ENCODE results near the gene KCND3.

Gene KCND3

GRCh38 chr1:111887385-111887784, 102.1 kb downstream of the KCND3 start:
- DNase-seq (ENCODE audit: insufficient read length, low spot score) (no peak), FAIRE-seq (no peak)

GRCh38 chr1:111886741-111887140, 102.7 kb downstream of the KCND3 start:
- FAIRE-seq (no peak), DNase-seq (ENCODE audit: insufficient read length, low spot score) (no peak)

DNA sequence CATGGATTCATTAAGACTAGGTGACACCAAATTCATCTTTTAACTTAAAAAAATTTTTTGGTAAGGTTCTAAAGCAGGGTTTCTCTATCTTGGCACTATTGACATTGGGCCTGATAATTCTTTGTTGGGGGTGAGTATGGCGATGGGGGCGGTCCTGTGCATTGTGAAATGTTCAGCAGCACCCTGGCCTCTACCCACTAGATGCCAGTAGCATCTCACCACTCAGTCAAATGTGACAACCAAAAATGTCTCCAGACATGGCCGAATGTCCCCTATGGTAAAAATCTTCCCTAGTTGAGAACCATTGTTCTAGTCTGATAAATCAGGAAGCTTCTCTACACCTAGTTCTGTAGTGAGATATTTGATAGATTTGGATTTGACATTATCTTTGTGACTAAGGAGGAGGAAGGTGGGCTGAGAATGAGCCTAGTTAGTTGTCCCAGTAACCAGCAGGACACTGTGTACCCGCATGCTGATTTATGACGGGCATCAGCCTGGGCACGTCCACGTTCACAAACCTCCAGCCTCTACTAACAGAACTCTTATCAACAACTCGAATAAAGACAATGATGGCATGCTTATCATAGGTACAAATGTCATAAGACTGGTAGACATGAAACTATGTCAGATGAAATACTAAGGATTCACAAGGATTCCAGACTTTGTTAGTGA, 104.6 kb downstream of the KCND3 start:
- FAIRE-seq (no peak), DNase-seq (ENCODE audit: insufficient read length, low spot score) (no peak)

- no peak for FAIRE-seq
- DNase-seq (ENCODE audit: insufficient read length, low spot score) = no peak
Measured at GRCh38 chr1:111882986-111883560, 106.4 kb downstream of the KCND3 start.

GRCh38 chr1:111882559-111882958, 106.9 kb downstream of the KCND3 start:
- FAIRE-seq = no peak
- no peak for DNase-seq (ENCODE audit: insufficient read length, low spot score)

GRCh38 chr1:111880881-111881837, 108.3 kb downstream of the KCND3 start:
- DNase-seq (ENCODE audit: insufficient read length, low spot score) (no peak), FAIRE-seq (no peak)

DNA sequence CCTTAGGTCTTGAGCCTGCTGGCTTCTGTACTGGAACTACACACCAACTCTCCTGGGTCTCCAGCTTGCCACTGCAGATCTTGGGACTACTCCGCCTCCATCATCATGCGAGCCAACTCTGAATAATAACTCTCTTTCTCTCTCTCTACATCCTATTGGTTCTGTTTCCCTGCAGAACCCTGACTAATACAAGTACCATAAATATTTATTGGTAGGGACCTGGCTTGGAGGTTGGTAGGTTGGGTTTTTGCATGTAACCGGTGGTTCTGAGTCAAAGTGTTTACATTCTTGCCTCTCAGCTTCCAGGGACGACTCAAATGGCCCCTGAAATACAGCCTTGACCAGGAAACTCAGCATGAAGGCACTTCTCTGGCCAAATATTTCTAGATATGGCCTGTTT, 110.4 kb downstream of the KCND3 start:
- DNase-seq (ENCODE audit: insufficient read length, low spot score) = no peak
- no peak for FAIRE-seq

DNA sequence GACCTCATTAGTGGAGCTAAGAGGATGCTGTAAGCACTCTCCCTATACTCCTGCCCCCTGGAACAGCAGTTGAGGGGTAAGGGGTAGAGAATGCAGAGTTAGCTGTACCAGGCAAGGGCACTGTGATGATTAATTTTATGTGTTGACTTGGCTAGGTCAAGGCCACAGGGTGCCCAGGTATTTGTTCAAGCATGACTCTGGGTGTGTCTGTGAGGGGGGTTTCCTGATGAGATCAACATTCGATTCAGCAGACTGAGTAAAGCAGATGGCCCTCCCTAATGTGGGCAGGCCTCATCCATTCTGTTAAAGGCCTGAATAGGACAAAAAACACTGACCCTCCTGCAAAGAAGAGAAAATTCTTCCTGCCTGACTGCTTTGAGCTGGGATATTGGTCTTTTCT, 110.8 kb downstream of the KCND3 start:
- DNase-seq (ENCODE audit: insufficient read length, low spot score) (no peak), FAIRE-seq (no peak)

DNA sequence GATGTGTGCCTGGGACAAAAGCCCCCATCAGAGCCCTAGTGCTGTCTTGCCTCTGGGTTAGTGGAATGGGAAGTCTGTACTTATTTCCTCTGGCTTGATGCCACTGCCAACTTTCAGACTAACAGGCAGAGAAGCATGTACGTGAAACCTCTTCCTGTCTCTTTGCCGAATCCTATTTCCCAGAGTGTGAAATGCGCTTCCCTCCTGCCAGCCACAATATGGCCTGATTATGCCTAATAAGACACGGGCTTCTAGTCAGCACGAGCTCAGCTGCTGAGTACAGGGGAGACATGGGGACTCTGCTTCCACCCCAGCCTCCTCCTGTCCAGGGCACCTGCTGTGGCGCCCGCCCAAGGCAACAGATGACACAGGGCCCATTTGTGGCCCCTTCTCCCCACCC, 111.4 kb downstream of the KCND3 start:
- DNase-seq (ENCODE audit: insufficient read length, low spot score) = no peak
- FAIRE-seq = no peak

- DNase-seq (ENCODE audit: insufficient read length, low spot score) = no peak
- no peak for FAIRE-seq
Measured at GRCh38 chr1:111876631-111877030, 112.8 kb downstream of the KCND3 start.

GRCh38 chr1:111875640-111876039, 113.8 kb downstream of the KCND3 start:
- FAIRE-seq (no peak), DNase-seq (ENCODE audit: insufficient read length, low spot score) (no peak)

GRCh38 chr1:111873460-111874030, 115.9 kb downstream of the KCND3 start:
- DNase-seq (ENCODE audit: insufficient read length, low spot score) (no peak), FAIRE-seq (no peak)

GRCh38 chr1:111870181-111870580, 119.3 kb downstream of the KCND3 start:
- no peak for FAIRE-seq

GRCh38 chr1:111867868-111868440, 121.5 kb downstream of the KCND3 start:
- FAIRE-seq = no peak
- no peak for DNase-seq (ENCODE audit: insufficient read length, low spot score)

More at GRCh38 chr1:111870181-111870580, 119.3 kb downstream of the KCND3 start:
- no peak for DNase-seq (ENCODE audit: insufficient read length, low spot score)

- DNase-seq (ENCODE audit: insufficient read length, low spot score) = no peak
- no peak for FAIRE-seq
Measured at GRCh38 chr1:111864862-111865261, 124.6 kb downstream of the KCND3 start.

DNA sequence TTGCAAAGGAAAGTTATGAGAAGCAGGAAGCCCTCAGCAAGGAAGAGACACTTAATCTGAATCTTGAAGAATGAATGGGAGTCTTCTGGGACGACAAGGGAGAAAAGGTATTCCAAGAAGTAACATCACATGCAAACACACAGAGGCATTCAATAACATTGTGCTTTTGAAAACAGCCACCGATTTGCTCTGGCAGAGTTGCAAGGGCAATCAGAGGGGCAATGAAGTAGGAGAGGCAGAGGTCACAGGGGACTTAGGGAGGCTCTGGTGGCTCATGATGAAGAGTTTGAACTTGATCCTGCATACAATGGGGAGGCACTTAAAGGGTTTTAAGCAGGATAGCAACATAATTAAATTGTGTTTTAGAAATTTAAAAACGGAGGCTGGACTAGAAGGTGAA, 126.1 kb downstream of the KCND3 start:
- no peak for FAIRE-seq
- DNase-seq (ENCODE audit: insufficient read length, low spot score) = no peak

GRCh38 chr1:111862599-111862998, 126.9 kb downstream of the KCND3 start:
- DNase-seq (ENCODE audit: insufficient read length, low spot score) (no peak), FAIRE-seq (no peak)

DNA sequence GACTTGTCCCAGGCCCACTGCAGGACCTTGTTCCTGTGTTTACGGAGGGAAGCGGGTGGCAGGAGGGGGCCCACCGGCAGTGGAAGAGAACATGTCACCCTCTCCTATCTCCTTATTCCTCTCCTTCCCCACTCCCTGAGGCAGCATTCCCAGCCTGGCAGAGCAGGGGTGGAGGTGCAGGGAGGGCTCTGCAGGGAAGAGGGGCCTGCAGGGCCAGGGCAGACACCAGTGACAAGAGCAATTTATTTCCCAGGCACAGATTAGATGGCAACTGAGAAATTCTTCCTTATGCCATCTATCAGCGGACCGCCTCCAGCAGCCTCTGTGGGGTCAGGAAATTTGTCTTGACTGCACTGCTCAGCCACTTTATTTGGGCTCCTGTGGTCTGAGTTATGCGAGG, 127.9 kb downstream of the KCND3 start:
- DNase-seq (ENCODE audit: insufficient read length, low spot score) (no peak), FAIRE-seq (no peak)

DNA sequence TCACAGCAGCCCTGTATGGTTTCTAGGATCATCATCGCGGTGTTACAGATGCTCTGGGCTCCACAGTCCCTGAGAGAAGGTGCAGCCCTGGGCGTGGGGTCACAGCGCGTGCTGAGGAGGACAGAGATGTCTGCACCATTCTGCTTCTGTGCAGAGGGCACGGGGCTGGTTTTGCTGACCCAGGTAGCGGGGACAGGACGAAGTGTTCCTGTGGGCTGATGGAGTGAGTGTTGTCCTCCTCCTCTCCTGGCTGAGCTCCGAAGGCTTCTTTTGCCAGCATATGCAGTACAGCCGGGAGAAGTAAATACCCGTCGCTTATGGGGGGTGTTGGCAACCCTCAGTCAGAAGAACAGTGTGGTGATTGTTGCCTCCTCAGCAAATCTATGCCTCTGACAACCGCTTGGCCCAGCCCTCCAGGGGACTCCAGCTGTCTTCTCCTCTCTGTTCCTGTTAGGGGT, 132.2 kb downstream of the KCND3 start:
- no peak for FAIRE-seq
- no peak for DNase-seq (ENCODE audit: insufficient read length, low spot score)

GRCh38 chr1:111856411-111857185, 132.9 kb downstream of the KCND3 start:
- DNase-seq (ENCODE audit: insufficient read length, low spot score) = no peak
- FAIRE-seq = no peak

All from GM19239 (cell line).